ENCODE measurements around the gene GK2. TPM values are rescaled to one million over a fixed set of nuclear protein-coding genes. Genes with fewer than 3 reads are reported as not detected.

GK2 gene
- polyA plus RNA-seq, 1 donor (not counting 4 experiments of a cell fraction or from before 2014, with no cell fraction given) = not detected

GRCh38 chr4:79366422-79366821 is 41.6 kb downstream of the GK2 start:
- Histone ChIP-seq H3K36me3 (ENCODE audit: control insufficient read depth in 2 of 2, extremely low read depth in 1 of 2, insufficient read depth in 2 of 2, low read length in 2 of 2) (no peaks in the 10 kb centered on the region), H3K79me2 (ENCODE audit: control insufficient read depth, insufficient read depth, low read length) (no peaks in the 10 kb centered on the region), H3K27me3 (ENCODE audit: control insufficient read depth, extremely low read depth, insufficient read depth, low read length) (no peaks in the 10 kb centered on the region), H3K4me2 (ENCODE audit: control insufficient read depth, extremely low read depth, insufficient read depth, low read depth, low read length) (no peak overlapping the region), H2AFZ (ENCODE audit: control insufficient read depth, low read length) (no peak overlapping the region), H3K27ac (ENCODE audit: control insufficient read depth, insufficient read depth, low read length) (no peak overlapping the region), H3K9me1 (ENCODE audit: control insufficient read depth, extremely low read depth, insufficient read depth, low read length) (no peaks in the 10 kb centered on the region), H3K9ac (ENCODE audit: control insufficient read depth, extremely low read depth, insufficient read depth, low read length) (no peak overlapping the region), H3K4me1 (ENCODE audit: control insufficient read depth, extremely low read depth, insufficient read depth, low read length) (no peaks in the 10 kb centered on the region), H3K4me3 (ENCODE audit: control insufficient read depth in 2 of 3, extremely low read depth in 1 of 3, insufficient read depth in 2 of 3, low read depth in 1 of 3, low read length in 3 of 3) (no peak overlapping the region), H4K20me1 (ENCODE audit: control insufficient read depth, extremely low read depth, insufficient read depth, low read length) (no peaks in the 10 kb centered on the region), H3K9me3 (ENCODE audit: control insufficient read depth, low read depth, low read length) (no peaks in the 10 kb centered on the region)
- dilution Hi-C loops (cut with MboI; ENCODE audit: extremely low pct_ligation_motif_present, low sequenced_read_pairs) = no loop called here
- FAIRE-seq (no peak), DNase-seq (ENCODE audit: low read depth, low spot score) (no peak)
- TF ChIP-seq CTCF (optimal IDR thresholded peaks at IDR 0.05 in 1 of 3, IDR thresholded peaks at IDR 0.05 in 1 of 3, conservative IDR thresholded peaks at IDR 0.05 in 1 of 3; ENCODE audit: extremely low read depth in 1 of 3, insufficient read depth in 2 of 3, low read length in 3 of 3) = no peak
- TF ChIP-seq EZH2 (IDR thresholded peaks at IDR 0.05; ENCODE audit: low read length) = no peak

GRCh38 chr4:79364061-79364460 is 44.0 kb downstream of the GK2 start:
- no peaks in the 10 kb centered on the region for H4K20me1 ChIP-seq (ENCODE audit: control insufficient read depth, extremely low read depth, insufficient read depth, low read length)
- no peaks in the 10 kb centered on the region for H3K9me1 ChIP-seq (ENCODE audit: control insufficient read depth, extremely low read depth, insufficient read depth, low read length)
- H3K9ac ChIP-seq (ENCODE audit: control insufficient read depth, extremely low read depth, insufficient read depth, low read length) = no peak overlapping the region
- no peak overlapping the region for H3K4me3 ChIP-seq (ENCODE audit: control insufficient read depth in 2 of 3, extremely low read depth in 1 of 3, insufficient read depth in 2 of 3, low read depth in 1 of 3, low read length in 3 of 3)
- H3K4me2 ChIP-seq (ENCODE audit: control insufficient read depth, extremely low read depth, insufficient read depth, low read depth, low read length) = no peak overlapping the region
- H3K27ac ChIP-seq (ENCODE audit: control insufficient read depth, insufficient read depth, low read length) = no peak overlapping the region
- TF ChIP-seq CTCF (optimal IDR thresholded peaks at IDR 0.05 in 1 of 3, IDR thresholded peaks at IDR 0.05 in 1 of 3, conservative IDR thresholded peaks at IDR 0.05 in 1 of 3; ENCODE audit: extremely low read depth in 1 of 3, insufficient read depth in 2 of 3, low read length in 3 of 3) = no peak
- TF ChIP-seq EZH2 (IDR thresholded peaks at IDR 0.05; ENCODE audit: low read length) = no peak
- no peaks in the 10 kb centered on the region for H3K36me3 ChIP-seq (ENCODE audit: control insufficient read depth in 2 of 2, extremely low read depth in 1 of 2, insufficient read depth in 2 of 2, low read length in 2 of 2)
- FAIRE-seq = no peak
- H2AFZ ChIP-seq (ENCODE audit: control insufficient read depth, low read length) = no peak overlapping the region
- H3K79me2 ChIP-seq (ENCODE audit: control insufficient read depth, insufficient read depth, low read length) = no peaks in the 10 kb centered on the region
- no peak for DNase-seq (ENCODE audit: low read depth, low spot score)
- no peaks in the 10 kb centered on the region for H3K27me3 ChIP-seq (ENCODE audit: control insufficient read depth, extremely low read depth, insufficient read depth, low read length)
- no peaks in the 10 kb centered on the region for H3K4me1 ChIP-seq (ENCODE audit: control insufficient read depth, extremely low read depth, insufficient read depth, low read length)
- dilution Hi-C loops (cut with MboI; ENCODE audit: extremely low pct_ligation_motif_present, low sequenced_read_pairs) = no loop called here
- no peaks in the 10 kb centered on the region for H3K9me3 ChIP-seq (ENCODE audit: control insufficient read depth, low read depth, low read length)
